HG02852 (cell line): ENCODE measurements around the gene CXorf49.
"Not testable (repeated sequence)": the region's sequence is repeated elsewhere in the genome, so short reads cannot be mapped to it uniquely, and the experiment has no call there.

ENCODE experiments used
- ATAC-seq: cut with Tn5 transposase; IDR thresholded peaks from one replicate; pipeline ENCODE4 v1.9.1; 2021; ENCODE audit warnings: mild to moderate bottlenecking, moderate library complexity; ENCODE audit not compliant: unreplicated experiment

The CXorf49 gene

GRCh38 chrX:71718185-71718584, at the start of gene CXorf49:
CXorf49 (minus strand) TSS chrX:71718285; CDS start chrX:71718151, 134 bp downstream.
- not testable (repeated sequence) for ATAC-seq

DNA sequence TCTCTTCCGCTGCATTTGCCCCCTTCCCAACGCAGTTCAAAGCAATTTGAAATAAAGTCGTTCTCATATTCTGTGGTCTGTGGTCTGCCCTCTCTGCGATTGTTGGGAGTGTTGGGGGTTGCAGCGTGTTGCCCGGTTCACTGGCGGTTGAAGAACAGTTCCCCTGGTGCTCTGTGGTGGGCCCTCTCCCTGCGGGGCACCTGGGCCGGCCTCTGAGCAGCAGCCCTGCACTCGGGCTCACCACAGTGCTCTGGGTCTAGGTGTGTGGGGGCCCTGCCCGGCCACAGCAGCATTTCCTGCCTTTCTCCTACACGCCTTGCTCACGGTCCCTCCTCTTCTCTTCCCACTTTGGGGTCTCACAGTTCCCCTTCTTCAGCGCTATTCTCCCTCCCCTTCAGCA, 49.0 kb upstream of the CXorf49 start:
- ATAC-seq: not testable (repeated sequence)

- ATAC-seq: not testable (repeated sequence)
Measured at GRCh38 chrX:71765613-71766012, 47.5 kb upstream of the CXorf49 start.

DNA sequence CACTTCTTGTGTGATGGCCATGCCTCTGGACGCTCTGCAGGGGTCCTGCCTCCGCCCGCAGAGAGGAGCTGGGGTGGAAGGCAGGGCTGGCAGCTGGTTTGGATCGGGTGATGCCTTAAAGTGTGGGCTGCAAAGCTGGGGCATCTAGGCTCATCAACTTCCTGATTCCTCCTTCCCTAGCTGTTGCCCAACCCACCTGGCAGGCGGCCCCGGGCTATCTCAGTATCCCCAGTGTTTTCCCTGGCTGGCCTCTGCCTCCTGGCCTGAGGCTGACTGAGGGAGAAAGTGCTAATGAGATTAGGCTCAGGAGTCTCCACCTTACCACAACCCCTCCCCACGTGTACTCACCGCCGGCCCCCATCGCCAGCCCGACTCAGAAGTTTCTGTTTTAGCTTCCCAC, 46.7 kb upstream of the CXorf49 start:
- ATAC-seq: not testable (repeated sequence)

DNA sequence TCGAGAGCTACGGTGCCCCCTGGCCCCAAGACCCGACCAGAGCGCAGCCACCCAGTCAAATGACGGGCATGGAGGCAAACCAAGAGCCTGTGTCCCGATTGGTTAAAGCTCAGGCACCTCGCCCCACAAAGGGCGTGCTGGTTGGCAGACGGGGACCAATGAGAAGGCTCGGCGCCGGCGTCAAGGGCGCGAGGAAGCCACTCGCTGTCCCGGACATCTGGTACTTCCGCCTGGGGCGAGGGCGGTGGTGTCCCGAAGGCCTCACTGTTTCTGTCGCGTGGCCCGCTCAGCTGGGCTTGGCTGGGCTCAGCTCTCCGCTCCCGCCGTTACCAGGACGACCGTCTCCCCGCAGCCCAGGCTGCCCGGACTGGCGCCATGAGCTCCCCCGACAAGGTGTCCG, 45.0 kb upstream of the CXorf49 start, which contains the start of gene CXorf49B:
Gene CXorf49B (plus strand): TSS at position 301 of the 400 bp plus-strand sequence. CDS start 75 bp downstream, at position 376.
- not testable (repeated sequence) for ATAC-seq

DNA sequence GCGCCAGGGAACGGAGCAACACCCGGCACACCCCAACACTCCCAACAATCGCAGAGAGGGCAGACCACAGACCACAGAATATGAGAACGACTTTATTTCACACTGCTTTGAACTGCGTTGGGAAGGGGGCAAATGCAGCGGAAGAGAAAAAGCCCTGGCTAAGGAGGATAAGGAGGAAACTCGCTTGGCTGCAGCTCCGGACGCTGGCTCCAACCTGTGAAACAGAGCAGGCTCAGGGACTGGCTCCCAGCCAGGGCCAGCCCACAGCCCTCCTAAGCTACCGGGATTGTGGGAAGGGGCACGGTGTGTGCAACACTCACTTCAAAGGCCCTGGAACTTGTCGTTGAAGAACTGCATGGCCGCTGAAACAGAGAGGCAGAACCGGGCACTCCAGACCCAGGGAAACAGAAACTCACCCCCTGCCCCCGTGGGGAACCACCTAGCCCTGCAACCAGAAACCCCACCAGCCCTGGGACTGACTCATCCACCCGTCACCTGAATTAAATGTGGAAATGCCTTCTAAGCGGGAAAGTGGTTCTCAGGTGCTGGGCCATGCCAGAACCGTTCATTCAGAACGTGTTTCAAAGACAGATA, 42.7 kb upstream of the CXorf49 start:
- not testable (repeated sequence) for ATAC-seq

- ATAC-seq: not testable (repeated sequence)
Measured at GRCh38 chrX:71720289-71720886, 2.3 kb upstream of the CXorf49 start.

GRCh38 chrX:71719195-71719594, 1.1 kb upstream of the CXorf49 start:
- not testable (repeated sequence) for ATAC-seq

- not testable (repeated sequence) for ATAC-seq
Measured at GRCh38 chrX:71716323-71716722, 1.8 kb downstream of the CXorf49 start.

DNA sequence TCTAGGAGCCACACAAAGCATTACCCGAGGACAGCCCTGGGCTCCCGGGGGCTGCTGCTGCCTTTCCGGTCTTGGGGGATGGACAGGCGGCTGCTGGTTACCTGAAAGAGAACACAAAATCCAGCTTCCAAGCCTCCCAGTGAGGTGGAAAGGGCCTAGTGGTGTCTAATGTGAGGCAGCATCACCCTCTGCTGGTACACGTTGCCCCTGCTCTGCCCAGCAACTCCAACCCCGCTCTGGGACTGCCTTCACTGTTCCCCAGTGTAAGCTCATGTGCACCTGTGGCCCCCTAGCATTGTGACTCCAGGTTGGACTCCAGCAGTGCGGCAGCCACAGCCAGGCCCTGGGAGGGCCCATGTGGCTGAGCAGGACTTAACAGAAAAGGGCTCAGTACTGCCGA, 2.5 kb downstream of the CXorf49 start:
- ATAC-seq: not testable (repeated sequence)

GRCh38 chrX:71714064-71714463, 4.0 kb downstream of the CXorf49 start:
- ATAC-seq: not testable (repeated sequence)

DNA sequence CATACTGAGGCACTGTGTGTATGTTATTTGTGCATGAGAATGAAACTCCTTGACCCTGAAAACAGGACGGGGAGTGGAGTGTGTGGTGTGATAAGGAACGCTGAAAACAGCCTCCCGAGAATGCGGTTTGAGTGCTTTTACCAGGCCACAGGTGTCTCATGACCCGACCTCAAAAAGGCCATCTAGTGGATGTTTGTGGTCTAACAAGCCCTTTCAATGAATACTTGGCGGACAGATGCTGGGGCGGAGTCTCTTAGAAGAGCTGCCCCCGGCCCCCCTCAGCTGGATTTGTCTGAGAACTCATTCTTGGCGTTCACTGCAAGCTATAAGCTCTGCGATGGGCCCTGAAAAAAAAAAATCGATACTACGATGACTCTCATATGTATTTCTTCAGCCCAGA, 15.2 kb downstream of the CXorf49 start:
- ATAC-seq: peak; percentile 64

DNA sequence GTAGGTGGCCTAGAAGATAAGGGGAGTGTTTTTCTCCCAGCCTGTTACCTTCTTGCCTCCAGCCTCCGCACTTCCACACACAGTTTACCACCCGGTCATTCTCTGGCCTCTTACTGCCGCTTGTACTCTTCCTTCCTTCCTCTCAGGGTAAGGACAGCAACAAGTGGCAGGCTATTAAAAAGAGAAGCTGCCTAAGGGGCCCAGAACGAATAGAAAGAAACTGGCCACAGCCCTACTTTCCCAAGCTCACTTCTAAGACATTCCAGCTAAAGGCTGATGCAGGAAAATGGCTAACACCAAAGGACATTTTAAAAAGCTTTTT, 19.1 kb downstream of the CXorf49 start:
- ATAC-seq: not testable (repeated sequence)

GRCh38 chrX:71698299-71699022, 19.6 kb downstream of the CXorf49 start:
- ATAC-seq: not testable (repeated sequence)

- ATAC-seq: peak; percentile 46
Measured at GRCh38 chrX:71697466-71698298, 20.4 kb downstream of the CXorf49 start.

DNA sequence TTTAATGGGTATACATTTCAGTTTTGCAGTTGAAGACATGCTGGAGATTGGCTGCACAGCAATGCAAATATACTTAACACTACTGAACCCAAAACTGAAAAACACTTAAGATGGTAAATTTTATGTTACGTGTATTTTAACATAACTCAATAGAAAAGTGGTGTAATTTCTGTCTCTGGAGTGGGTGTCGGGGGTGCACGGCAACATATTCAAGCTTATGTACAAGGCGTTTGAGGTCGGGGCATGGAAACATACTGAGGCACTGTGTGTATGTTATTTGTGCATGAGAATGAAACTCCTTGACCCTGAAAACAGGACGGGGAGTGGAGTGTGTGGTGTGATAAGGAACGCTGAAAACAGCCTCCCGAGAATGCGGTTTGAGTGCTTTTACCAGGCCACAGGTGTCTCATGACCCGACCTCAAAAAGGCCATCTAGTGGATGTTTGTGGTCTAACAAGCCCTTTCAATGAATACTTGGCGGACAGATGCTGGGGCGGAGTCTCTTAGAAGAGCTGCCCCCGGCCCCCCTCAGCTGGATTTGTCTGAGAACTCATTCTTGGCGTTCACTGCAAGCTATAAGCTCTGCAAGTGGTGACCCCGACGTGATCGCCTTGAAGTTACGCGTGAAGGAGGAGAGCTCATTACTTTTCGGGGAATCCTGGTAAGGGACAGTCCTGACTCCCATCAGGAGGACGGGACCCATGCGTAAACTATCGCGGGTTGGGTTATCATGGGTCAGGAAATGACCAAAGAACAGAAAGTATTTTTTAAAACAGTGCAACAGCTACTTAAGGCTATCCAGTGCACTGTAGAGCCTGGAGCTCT, 21.2 kb downstream of the CXorf49 start:
- ATAC-seq: peak; percentile 48

DNA sequence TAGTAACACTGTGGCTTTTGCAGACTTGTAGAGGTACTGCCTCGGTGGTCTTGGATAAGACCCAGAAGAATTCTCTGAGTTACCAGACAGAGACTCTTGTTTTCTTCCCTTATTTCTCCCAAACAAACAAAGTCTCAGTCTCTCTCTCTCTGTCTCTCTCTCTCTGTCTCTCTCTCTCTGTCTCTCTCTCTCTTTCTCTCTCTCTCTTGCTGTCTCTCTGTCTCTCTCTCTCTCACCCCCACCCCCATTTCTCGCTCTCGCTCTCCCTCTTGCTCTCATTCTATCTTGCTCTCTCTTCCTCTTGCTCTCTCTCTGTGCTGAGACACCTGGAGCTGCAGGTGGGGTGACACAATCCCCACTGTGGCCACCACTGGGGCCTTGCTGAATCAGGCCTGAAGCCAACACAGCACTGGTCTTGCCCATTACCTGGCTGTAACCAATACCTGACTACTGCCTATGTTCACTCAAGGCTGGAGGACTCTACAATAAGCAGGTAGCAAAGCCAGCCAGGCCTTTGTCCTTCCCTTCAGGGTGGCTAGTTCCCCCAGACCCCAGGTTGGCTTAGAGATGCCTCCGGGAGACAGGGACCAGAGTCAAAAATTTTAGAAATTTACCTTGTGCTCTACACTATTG, 38.4 kb downstream of the CXorf49 start:
- ATAC-seq: no peak

- ATAC-seq: not testable (repeated sequence)
Measured at GRCh38 chrX:71677195-71677594, 40.9 kb downstream of the CXorf49 start.

DNA sequence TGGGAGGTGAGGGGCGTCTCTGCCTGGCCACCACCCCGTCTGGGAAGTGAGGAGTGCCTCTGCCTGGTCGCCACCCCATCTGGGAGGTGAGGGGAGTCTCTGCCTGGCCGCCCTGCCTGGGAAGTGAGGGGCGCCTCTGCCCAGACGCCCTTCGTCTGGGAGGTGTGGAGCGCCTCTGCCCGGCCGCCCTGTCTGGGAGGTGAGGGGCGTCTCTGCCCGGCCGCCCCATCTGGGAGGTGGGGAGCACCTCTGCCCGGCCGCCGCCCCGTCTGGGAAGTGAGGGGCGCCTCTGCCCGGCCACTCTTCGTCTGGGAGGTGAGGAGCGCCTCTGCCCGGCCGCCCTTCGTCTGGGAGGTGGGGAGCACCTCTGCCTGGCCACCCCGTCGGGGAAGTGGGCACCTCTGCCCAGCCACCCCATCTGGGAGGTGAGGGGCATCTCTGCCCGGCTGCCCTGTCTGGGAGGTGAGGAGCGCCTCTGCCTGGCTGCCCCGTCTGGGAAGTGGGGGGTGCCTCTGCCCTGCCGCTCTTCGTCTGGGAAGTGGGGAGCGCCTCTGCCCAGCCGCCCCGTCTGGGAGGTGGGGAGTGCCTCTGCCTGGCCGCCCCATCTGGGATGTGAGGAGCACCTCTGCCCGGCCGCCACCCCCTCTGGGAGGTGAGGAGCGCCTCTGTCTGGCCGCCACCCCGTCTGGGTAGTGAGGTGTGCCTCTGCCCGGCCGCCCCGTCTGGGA, 41.9 kb downstream of the CXorf49 start:
- not testable (repeated sequence) for ATAC-seq
